SU-DHL-6 (cell line): Measurements from ENCODE around the gene CTDSPL.

Experiments used
- EZH2phosphoT487 ChIP-seq: fragments of 200-600 bp; sonication (generic), shearing (Covaris generic); conservative IDR thresholded peaks from 2 replicates; pipeline ENCODE4 v1.6.1; 2018; ENCODE audit warnings: mild to moderate bottlenecking, antibody characterized with exemption, low read length, moderate library complexity, mixed read lengths
- TF ChIP-seq, protein P1 (sequence below): fragments of 200-600 bp; sonication (generic); IDR thresholded peaks from one replicate; pipeline ENCODE4 v1.5.1; 2017; ENCODE audit warnings: antibody characterized with exemption, mild to moderate bottlenecking, low read length, moderate library complexity; ENCODE audit not compliant: insufficient read depth, poor library complexity, severe bottlenecking

GRCh38 chr3:37820286-37820685, 41.4 kb upstream of the CTDSPL start:
- no peak for TF ChIP-seq EZH2phosphoT487
- TF ChIP-seq, protein P1, sequence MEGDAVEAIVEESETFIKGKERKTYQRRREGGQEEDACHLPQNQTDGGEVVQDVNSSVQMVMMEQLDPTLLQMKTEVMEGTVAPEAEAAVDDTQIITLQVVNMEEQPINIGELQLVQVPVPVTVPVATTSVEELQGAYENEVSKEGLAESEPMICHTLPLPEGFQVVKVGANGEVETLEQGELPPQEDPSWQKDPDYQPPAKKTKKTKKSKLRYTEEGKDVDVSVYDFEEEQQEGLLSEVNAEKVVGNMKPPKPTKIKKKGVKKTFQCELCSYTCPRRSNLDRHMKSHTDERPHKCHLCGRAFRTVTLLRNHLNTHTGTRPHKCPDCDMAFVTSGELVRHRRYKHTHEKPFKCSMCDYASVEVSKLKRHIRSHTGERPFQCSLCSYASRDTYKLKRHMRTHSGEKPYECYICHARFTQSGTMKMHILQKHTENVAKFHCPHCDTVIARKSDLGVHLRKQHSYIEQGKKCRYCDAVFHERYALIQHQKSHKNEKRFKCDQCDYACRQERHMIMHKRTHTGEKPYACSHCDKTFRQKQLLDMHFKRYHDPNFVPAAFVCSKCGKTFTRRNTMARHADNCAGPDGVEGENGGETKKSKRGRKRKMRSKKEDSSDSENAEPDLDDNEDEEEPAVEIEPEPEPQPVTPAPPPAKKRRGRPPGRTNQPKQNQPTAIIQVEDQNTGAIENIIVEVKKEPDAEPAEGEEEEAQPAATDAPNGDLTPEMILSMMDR = no peak
